Eye (tissue), 1 donor: ENCODE data around the gene SSNA1.
"Not testable (repeated sequence)": the region's sequence is repeated elsewhere in the genome, so short reads cannot be mapped to it uniquely, and the experiment has no call there.

ENCODE experiments used
- DNase-seq: peaks from one replicate; pipeline ENCODE4 v3.0.0-alpha.2; 2015

Gene SSNA1

DNA sequence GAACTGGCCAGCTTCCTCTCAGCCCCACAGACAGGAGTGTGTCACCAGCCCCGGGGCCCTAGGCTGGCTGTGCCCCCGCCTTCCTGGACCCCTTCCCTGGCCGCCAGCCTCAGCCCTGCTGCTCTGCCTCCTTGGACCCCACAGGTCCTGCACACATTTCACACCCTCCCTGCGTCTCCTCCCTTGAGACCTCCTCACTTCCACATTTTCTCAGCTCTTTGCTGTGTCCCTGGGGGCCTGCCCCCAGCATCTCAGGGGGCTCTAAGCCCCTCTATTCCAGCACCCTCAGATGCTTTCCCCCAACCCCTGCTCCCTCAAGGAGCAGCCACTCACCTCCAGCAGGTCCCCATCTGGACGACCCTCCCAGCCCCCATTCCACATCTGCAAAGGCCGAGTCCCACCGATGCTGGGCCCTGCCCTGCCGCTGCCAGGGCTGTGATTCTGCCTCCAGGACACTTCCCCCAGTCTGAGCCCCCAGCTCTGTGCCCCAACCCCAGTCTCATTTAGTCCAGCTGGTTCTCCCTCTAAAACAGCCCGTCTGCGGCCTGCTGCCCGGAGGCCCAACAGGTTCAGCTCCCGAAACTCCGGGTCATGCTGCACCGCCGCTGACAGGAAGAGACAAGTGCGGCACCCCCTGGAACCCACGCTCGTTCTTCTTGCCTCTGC, 46.4 kb downstream of the SSNA1 start:
- DNase-seq: no peak

DNA sequence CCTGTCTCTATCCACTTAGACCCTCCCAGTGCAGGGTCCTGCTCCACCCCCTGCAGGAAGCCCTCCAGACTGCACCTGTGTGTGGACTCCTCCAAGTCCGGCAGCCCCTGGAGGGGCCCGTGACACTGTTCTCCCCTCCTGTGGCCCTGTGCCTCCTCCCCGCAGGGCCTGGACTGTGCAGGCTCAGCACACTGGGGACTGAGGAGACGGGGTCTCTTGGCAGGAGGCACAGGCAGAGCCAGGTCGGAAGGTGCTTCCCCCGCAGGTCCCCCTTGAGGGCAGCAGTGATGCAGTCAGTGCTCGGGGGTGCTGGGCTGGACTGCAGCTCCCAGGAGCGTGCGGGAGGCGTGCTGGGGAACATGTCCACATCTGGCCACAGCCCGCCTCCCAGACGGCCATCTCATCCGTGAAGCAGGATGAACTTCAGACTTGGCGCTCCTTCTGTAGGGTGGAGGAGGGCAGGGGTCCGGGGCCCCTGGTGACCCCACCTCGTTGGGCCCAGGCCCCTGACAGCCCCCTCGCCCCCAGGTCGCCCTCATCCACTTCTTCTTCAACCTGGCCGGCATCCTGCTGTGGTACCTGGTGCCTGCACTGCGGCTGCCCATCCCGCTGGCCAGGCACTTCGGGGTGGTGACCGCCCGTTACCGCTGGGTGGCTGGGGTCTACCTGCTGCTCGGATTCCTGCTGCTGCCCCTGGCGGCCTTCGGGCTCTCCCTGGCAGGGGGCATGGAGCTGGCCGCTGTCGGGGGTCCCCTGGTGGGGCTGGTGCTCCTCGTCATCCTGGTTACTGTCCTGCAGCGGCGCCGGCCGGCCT, 47.2 kb downstream of the SSNA1 start:
- no peak for DNase-seq

- DNase-seq: peak; percentile 95
These were observed 47.9 kb downstream of the SSNA1 start for GRCh38 chr9:137236238-137236935.

DNA sequence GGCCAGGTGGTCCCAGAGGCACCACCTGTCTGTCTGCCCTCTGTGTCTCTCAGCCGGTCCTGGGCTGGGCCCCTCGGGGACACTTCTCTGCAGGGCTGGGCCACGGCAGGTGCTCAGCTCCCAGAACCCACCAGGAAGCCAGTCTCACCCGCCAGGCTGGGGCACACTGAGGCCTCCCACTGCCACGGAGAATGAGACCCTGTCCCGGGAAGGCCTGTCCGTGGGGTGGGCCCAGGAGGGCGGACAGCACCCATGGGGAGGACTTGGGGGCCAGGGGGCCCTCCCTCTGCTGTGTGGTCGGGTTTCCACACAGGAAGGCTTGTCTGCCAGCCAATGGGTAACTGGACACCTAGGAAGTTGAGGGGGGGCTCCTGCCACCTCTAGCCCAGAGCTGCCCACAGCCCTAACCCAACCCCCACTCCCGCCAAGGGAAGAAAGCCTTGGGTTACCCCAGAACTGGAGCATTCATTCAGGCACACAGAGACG, 48.5 kb downstream of the SSNA1 start:
- no peak for DNase-seq

GRCh38 chr9:137237759-137238726, 49.6 kb downstream of the SSNA1 start:
- DNase-seq: peak; percentile 30

DNA sequence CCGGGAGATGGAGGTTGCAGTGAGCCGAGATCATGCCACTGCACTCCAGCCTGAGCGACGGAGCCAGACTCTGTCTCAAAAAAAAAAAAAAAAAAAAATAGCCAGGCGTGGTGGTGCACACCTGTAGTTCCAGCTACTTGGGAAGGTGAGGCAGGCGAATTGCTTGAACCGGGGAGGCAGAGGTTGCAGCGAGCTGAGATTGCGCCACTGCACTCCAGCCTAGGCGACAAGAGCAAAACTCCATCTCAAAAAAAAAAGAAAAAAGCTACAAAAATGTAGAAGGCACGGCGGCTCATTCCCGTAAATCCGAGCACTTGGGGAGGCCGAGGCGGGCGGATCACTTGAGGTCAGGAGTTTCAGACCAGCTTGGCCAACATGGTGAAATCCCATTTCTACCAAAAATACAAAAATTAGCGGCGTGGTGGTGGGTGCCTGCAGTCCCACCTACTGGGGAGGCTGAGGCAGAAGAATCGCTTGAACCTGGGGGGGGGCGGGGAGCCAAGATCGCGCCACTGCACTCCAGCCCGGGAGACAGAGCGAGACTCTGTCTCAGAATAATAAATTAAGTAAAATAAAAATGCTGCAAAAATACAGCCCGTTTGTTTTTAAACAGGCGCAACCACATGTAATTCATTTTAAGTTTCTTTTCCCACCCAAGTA, 51.2 kb downstream of the SSNA1 start:
- DNase-seq: not testable (repeated sequence)
